Heart left ventricle (tissue), 13 donors: ENCODE data around the gene CSNK1G1.
"Not testable (repeated sequence)": the region's sequence is repeated elsewhere in the genome, so short reads cannot be mapped to it uniquely, and the experiment has no call there.

Source experiments
- CTCF ChIP-seq, 12 donors: fragments of 200-600 bp; sonication (generic) in 4 of 12; IDR thresholded peaks; one replicate each; pipeline versions ENCODE4 v1.5.0 to v1.8.0; 2018 to 2022; ENCODE audit warnings: antibody characterized with exemption in 12 of 12, mild to moderate bottlenecking in 5 of 12
- POLR2A ChIP-seq, 2 donors: fragments of 450-650 bp; IDR thresholded peaks; one replicate each; pipeline ENCODE4 v1.6.1; 2017; ENCODE audit warnings: antibody characterized with exemption in 2 of 2, mild to moderate bottlenecking in 2 of 2, moderate library complexity in 2 of 2
- donor health status: ischemic (EF 13 %, LVEDD 7.1; RV severe dilation, severe dysfunction).
- donor health status: DM: no; HTN: yes; CAD: no.
- donor health status: DM: no; HTN: no; CAD: no.
- donor health status: ischemic (EF 25% LVEDD 6.9; RV normal size, moderate dysfunction).
- donor health status: ischemic (EF 25% LVEDD 5.7; RV mildly dilated, moderate dysfunction).
- donor health status: ischemic (EF 35%, LVEDD 5.7; RV mildly dilated, moderate dysfunction).
- donor health status: nonischemic (EF 11% LVEDD 7.7; RV severe dilation, severe dysfunction).
- donor health status: DM: yes; HTN: yes; CAD: no.
- donor health status: PGD.
- donor health status: ischemic (EF 29% LVEDD 5.4; RV normal size, mild dysfunction).
- donor health status: nonischemic (EF 23%, LVEDD 6.1; RV moderate dilation, normal function).

GRCh38 chr15:64380130-64380870, 24.3 kb upstream of the CSNK1G1 start:
- not testable (repeated sequence) for TF ChIP-seq CTCF, POLR2A (IDR thresholded peaks at IDR 0.05)
